ENCODE measurements around the gene CMIP. TPM values are rescaled to one million over a fixed set of nuclear protein-coding genes. Genes with fewer than 3 reads are reported as not detected.

Gene CMIP
- total RNA-seq, 1 donor from 2014 or later: 6.6 TPM

DNA sequence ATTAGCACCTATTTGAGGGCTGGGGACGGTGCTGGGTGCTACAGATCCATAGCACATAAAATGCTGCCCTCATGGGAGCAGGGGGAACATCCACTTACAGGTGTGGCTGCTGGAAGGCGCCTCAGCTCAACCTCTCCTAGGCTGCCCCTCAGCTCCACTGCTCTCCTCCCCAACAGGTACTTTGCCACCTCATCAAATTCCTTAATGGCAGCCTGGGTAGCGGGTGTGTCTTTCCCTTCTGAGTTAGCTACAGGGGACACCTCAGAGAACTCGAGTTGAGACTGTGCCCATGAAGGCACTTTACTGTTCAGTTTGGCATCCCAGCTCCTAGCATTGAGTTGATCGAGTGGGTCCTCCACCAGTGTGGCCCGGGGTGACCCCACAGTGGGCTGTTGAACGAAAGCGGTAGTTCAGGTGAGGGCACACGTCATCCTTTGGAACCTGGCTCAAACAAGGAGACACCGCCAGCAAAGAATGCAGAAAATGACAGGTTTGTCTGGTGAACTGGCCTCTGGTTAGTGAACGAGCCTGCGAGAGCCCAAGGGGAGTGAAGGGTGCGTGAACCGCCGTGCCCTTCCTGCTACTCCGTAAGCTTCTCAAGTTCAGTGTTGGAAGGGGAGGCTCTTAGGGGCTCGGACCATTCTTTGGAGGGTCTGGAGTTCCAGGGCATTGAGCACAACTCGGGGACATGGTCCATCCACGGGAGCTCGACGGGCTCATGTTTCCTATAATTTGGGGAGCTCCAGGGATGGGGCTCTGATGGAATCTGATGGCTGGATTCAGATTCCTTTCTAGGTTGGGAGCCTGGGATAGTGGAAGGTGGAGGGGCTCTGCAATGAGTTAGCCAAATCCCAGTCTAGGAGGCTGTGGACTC, 3.5 kb upstream of the CMIP start:
- Histone ChIP-seq H3K79me2 (ENCODE audit: low read depth) (peaks cover 12% of the 10 kb centered on the region), H3K4me1 (no peaks in the 10 kb centered on the region), H3K27ac (no peak overlapping the region), H3K27me3 (peaks cover 29% of the 10 kb centered on the region), H3K9ac (no peak overlapping the region), H3K36me3 (no peaks in the 10 kb centered on the region), H4K20me1 (ENCODE audit: low read depth) (peaks cover 3% of the 10 kb centered on the region), H2AFZ (replicated peaks) (no peak overlapping the region), H3F3A (ENCODE audit: low read depth) (peaks cover 9% of the 10 kb centered on the region), H3K9me3 (ENCODE audit: low read depth) (no peaks in the 10 kb centered on the region), H3K4me2 (no peak overlapping the region), H3K4me3 (no peak overlapping the region)
- peaks cover 19% of the 10 kb centered on the region for H3K27me3 Mint-ChIP-seq (ENCODE audit: insufficient read depth, low read depth)
- H3K36me3 Mint-ChIP-seq: peaks cover 2% of the 10 kb centered on the region
- no peak for DNase-seq (ENCODE audit: low spot score)
- no peak overlapping the region for H3K27ac Mint-ChIP-seq
- H3K4me1 Mint-ChIP-seq: peaks cover 24% of the 10 kb centered on the region
- no peak for TF ChIP-seq EZH2phosphoT487 (IDR thresholded peaks at IDR 0.05)
- TF ChIP-seq EZH2 (IDR thresholded peaks at IDR 0.05): no peak
- TF ChIP-seq, protein P1, sequence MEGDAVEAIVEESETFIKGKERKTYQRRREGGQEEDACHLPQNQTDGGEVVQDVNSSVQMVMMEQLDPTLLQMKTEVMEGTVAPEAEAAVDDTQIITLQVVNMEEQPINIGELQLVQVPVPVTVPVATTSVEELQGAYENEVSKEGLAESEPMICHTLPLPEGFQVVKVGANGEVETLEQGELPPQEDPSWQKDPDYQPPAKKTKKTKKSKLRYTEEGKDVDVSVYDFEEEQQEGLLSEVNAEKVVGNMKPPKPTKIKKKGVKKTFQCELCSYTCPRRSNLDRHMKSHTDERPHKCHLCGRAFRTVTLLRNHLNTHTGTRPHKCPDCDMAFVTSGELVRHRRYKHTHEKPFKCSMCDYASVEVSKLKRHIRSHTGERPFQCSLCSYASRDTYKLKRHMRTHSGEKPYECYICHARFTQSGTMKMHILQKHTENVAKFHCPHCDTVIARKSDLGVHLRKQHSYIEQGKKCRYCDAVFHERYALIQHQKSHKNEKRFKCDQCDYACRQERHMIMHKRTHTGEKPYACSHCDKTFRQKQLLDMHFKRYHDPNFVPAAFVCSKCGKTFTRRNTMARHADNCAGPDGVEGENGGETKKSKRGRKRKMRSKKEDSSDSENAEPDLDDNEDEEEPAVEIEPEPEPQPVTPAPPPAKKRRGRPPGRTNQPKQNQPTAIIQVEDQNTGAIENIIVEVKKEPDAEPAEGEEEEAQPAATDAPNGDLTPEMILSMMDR (IDR thresholded peaks at IDR 0.05): no peak
- no peaks in the 10 kb centered on the region for H3K9me3 Mint-ChIP-seq
- no peak overlapping the region for H3K4me3 Mint-ChIP-seq

DNA sequence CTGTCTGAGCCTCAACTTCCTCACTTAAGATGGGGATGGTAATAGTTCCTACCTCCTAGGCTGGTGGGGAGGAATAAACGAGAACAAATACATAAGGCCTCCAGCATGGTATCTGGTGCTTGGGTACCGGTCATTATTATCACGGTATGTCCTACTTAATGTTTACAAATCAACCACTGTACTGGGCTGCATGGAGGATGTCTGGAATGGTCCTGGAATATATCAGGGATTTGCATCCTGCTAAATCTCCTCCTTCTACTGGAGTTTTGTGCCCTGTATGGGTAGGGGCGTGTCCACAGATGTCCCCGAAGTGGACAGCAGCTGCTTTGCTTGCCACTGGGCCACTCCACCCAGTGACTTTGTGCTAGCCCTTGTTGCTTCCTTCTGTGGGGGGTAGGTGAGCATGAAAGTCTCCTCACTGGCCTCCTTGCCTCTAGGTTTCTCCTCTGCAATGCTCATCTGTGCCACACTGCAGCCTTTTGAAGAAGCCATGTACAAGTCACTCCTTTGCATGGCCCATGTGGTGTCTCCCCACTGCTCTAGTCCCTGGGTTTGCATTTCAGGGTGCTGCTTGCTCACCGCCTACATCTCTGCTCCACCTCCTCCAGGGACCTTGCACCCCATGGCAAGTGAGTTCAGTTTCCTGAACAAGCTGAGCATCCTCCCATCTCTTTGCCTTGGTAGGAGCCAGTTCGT, 2.2 kb upstream of the CMIP start:
- H3K4me3 ChIP-seq: no peak overlapping the region
- TF ChIP-seq EZH2phosphoT487 (IDR thresholded peaks at IDR 0.05) (no peak), EZH2 (IDR thresholded peaks at IDR 0.05) (no peak)
- TF ChIP-seq, protein P1 (IDR thresholded peaks at IDR 0.05): no peak
- no peak for DNase-seq (ENCODE audit: low spot score)
- peaks cover 13% of the 10 kb centered on the region for H3F3A ChIP-seq (ENCODE audit: low read depth)
- no peak overlapping the region for H3K27ac Mint-ChIP-seq
- peaks cover 24% of the 10 kb centered on the region for H3K79me2 ChIP-seq (ENCODE audit: low read depth)
- H3K9me3 Mint-ChIP-seq: no peaks in the 10 kb centered on the region
- no peaks in the 10 kb centered on the region for H3K9me3 ChIP-seq (ENCODE audit: low read depth)
- H3K4me2 ChIP-seq: no peak overlapping the region
- no peaks in the 10 kb centered on the region for H3K36me3 ChIP-seq
- H3K4me1 Mint-ChIP-seq: peaks cover 35% of the 10 kb centered on the region
- no peak overlapping the region for H3K9ac ChIP-seq
- H3K36me3 Mint-ChIP-seq: peaks cover 2% of the 10 kb centered on the region
- peaks cover 4% of the 10 kb centered on the region for H3K4me1 ChIP-seq
- no peak overlapping the region for H3K27ac ChIP-seq
- H4K20me1 ChIP-seq (ENCODE audit: low read depth): peaks cover 14% of the 10 kb centered on the region
- no peak overlapping the region for H2AFZ ChIP-seq (replicated peaks)
- peaks cover 14% of the 10 kb centered on the region for H3K27me3 Mint-ChIP-seq (ENCODE audit: insufficient read depth, low read depth)
- H3K27me3 ChIP-seq: peaks cover 29% of the 10 kb centered on the region
- H3K4me3 Mint-ChIP-seq: peak overlapping the region; percentile 90

DNA sequence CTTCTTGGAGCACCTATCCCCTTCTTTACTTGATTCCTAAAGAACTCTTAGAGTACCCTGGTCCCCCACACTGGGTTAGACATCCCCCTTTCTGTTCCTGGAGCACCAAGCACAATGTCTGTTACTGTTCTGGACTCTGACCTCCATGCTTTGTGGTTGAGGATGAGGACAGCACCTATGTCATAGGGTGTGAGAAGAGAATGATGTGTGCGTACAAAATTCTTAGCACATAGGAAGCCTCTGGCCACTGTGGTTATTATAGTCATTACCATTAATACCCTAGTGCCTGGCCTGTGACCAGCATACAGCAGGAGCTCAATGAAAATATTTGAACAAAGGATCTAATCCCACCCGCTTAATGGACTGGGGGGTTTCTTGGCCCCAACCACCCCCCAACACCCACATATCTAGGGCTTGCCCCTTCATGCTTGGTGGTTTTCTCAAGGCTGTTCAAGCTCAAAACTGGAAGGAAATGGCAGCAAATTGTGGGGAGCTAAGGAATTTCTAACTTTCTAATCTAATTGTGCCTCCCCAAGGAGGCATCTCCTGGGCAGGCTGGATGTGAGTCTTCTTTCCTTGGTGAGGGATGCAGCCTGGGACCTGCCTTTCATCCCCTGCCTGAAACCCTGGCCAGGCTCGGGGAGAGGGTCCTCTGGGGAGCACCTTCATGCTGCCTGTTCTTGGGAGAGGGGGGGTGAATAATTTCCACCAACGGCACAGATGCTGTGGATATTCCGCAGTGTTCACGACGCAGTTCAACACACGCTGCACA, 1.5 kb upstream of the CMIP start:
- Histone ChIP-seq H3K27me3 (peaks cover 29% of the 10 kb centered on the region), H3K9ac (no peak overlapping the region), H3K27ac (no peak overlapping the region), H3K4me1 (peaks cover 12% of the 10 kb centered on the region), H4K20me1 (ENCODE audit: low read depth) (peaks cover 22% of the 10 kb centered on the region), H2AFZ (replicated peaks) (no peak overlapping the region), H3K36me3 (no peaks in the 10 kb centered on the region), H3K4me3 (no peak overlapping the region), H3F3A (ENCODE audit: low read depth) (peaks cover 20% of the 10 kb centered on the region), H3K4me2 (no peak overlapping the region), H3K9me3 (ENCODE audit: low read depth) (no peaks in the 10 kb centered on the region), H3K79me2 (ENCODE audit: low read depth) (peaks cover 31% of the 10 kb centered on the region)
- TF ChIP-seq, protein P1 (IDR thresholded peaks at IDR 0.05): no peak
- peaks cover 14% of the 10 kb centered on the region for H3K27me3 Mint-ChIP-seq (ENCODE audit: insufficient read depth, low read depth)
- H3K4me1 Mint-ChIP-seq: peaks cover 38% of the 10 kb centered on the region
- peak overlapping the region; percentile 98 for H3K27ac Mint-ChIP-seq
- H3K9me3 Mint-ChIP-seq: no peaks in the 10 kb centered on the region
- H3K36me3 Mint-ChIP-seq: peaks cover 2% of the 10 kb centered on the region
- no peak for DNase-seq (ENCODE audit: low spot score)
- peak overlapping the region; percentile 90 for H3K4me3 Mint-ChIP-seq

Data from neural progenitor cell (in vitro differentiated cells).